Prostate gland (tissue), 2 donors: Measurements from ENCODE around the gene B2M. TPM values are rescaled to one million over a fixed set of nuclear protein-coding genes. Genes with fewer than 3 reads are reported as not detected.
"Not testable (repeated sequence)": the region's sequence is repeated elsewhere in the genome, so short reads cannot be mapped to it uniquely, and the experiment has no call there.

Experiments
- DNase-seq: peaks from one replicate; pipeline ENCODE4 v3.0.0-alpha.2; 2019; ENCODE audit warnings: low spot score
- H3K27ac ChIP-seq, 2 donors: fragments of 200-600 bp; sonication (generic); 2 replicates each; pipeline ENCODE4 v1.5.1; 2017 to 2019
- H3K27me3 ChIP-seq: fragments of 200-600 bp; sonication (generic); replicated peaks from 2 replicates; pipeline ENCODE4 v1.5.1; 2019; ENCODE audit not compliant: insufficient read depth
- H3K36me3 ChIP-seq, 2 donors: fragments of 200-600 bp; sonication (generic); 1 replicate in 1 of 2; 2 replicates in 1 of 2; pipeline versions ENCODE4 v1.5.1 to v1.8.1; 2017 to 2019
- H3K4me1 ChIP-seq: fragments of 200-600 bp; sonication (generic); replicated peaks from 2 replicates; pipeline ENCODE4 v1.5.1; 2019
- H3K4me3 ChIP-seq, 2 donors: fragments of 200-600 bp; sonication (generic); 2 replicates each; pipeline ENCODE4 v1.5.1; 2017 to 2019
- H3K9me3 ChIP-seq: fragments of 200-600 bp; sonication (generic); 2 replicates; pipeline ENCODE4 v1.5.1; 2017
- CTCF ChIP-seq, 4 experiments: fragments of 200-600 bp in 2 of 4; fragments of 450-650 bp in 2 of 4; sonication (generic) in 2 of 4; IDR thresholded peaks; 1 replicate in 3 of 4; 2 replicates in 1 of 4; pipeline ENCODE4 v1.5.1; 2016 to 2019; ENCODE audit warnings: antibody characterized with exemption in 4 of 4, mild to moderate bottlenecking in 2 of 4, moderate library complexity in 2 of 4
- POLR2A ChIP-seq: fragments of 450-650 bp; IDR thresholded peaks from one replicate; pipeline ENCODE4 v1.6.1; 2016; ENCODE audit warnings: antibody characterized with exemption, mild to moderate bottlenecking
- POLR2AphosphoS5 ChIP-seq: sonication (generic); formaldehyde crosslinking; IDR thresholded peaks from one replicate; pipeline ENCODE4 v1.6.1; 2017; ENCODE audit warnings: antibody characterized with exemption
- WGBS: methylation state at CpG from one replicate; pipeline ENCODE4 v1.1.5; 2018; 5-methylcytosine and 5-hydroxymethylcytosine counted together
- intact Hi-C: fragments of 100-400 bp; cut with DNase I; formaldehyde crosslinking; loops from one replicate; pipeline ENCODE4 v1.14.2; 2022
- total RNA-seq, 2 donors: library from RNA; depleted of rRNA; stranded (reverse); fragments of >200 nt; gene quantifications; one replicate each; pipeline ENCODE4 v1.1.0, GENCODE V29; 2016

The B2M gene
- total RNA-seq, 2 donors from 2014 or later = 2,014 to 2,775 TPM

GRCh38 chr15:44692659-44693058, 18.7 kb upstream of the B2M start:
- intact Hi-C loops = no loop called here
- H3K27me3 ChIP-seq = no peaks in the 10 kb centered on the region
- no peak for TF ChIP-seq POLR2AphosphoS5
- no peak for TF ChIP-seq CTCF (IDR thresholded peaks at IDR 0.05)
- no peak for TF ChIP-seq POLR2A

GRCh38 chr15:44694416-44694815, 16.9 kb upstream of the B2M start:
- WGBS = 80% methylated on average over 4 of the region's 4 CpGs
- H3K4me3 ChIP-seq = no peak overlapping the region
- TF ChIP-seq POLR2AphosphoS5 = no peak

More at GRCh38 chr15:44692659-44693058, 18.7 kb upstream of the B2M start:
- 92% methylated on average over 1 of the region's 1 CpG for WGBS
- no peak overlapping the region for H3K4me3 ChIP-seq
- no peaks in the 10 kb centered on the region for H3K9me3 ChIP-seq
- H3K4me1 ChIP-seq = no peaks in the 10 kb centered on the region
- DNase-seq = no peak
- H3K27ac ChIP-seq = no peak overlapping the region
- no peaks in the 10 kb centered on the region for H3K36me3 ChIP-seq

GRCh38 chr15:44695294-44695693, 16.0 kb upstream of the B2M start:
- Histone ChIP-seq H3K4me3 (no peak overlapping the region), H3K36me3 (no peaks in the 10 kb centered on the region), H3K9me3 (no peaks in the 10 kb centered on the region), H3K27ac (no peak overlapping the region), H3K4me1 (no peaks in the 10 kb centered on the region), H3K27me3 (no peaks in the 10 kb centered on the region)
- intact Hi-C loops = no loop called here
- 27% methylated on average over 3 of the region's 3 CpGs for WGBS
- no peak for DNase-seq
- no peak for TF ChIP-seq CTCF (IDR thresholded peaks at IDR 0.05)
- TF ChIP-seq POLR2AphosphoS5 = no peak
- TF ChIP-seq POLR2A = no peak

More at GRCh38 chr15:44694416-44694815, 16.9 kb upstream of the B2M start:
- no peak for DNase-seq
- Histone ChIP-seq H3K27me3 (no peaks in the 10 kb centered on the region), H3K27ac (no peak overlapping the region), H3K4me1 (no peaks in the 10 kb centered on the region), H3K9me3 (no peaks in the 10 kb centered on the region), H3K36me3 (no peaks in the 10 kb centered on the region)
- intact Hi-C loops = no loop called here

- intact Hi-C loops = no loop called here
- no peak for DNase-seq
- Histone ChIP-seq H3K36me3 (no peaks in the 10 kb centered on the region), H3K9me3 (no peaks in the 10 kb centered on the region), H3K27ac (no peak overlapping the region), H3K4me3 (no peak overlapping the region), H3K27me3 (no peaks in the 10 kb centered on the region), H3K4me1 (no peaks in the 10 kb centered on the region)
- TF ChIP-seq POLR2A = no peak
- TF ChIP-seq POLR2AphosphoS5 = no peak
- no peak for TF ChIP-seq CTCF (IDR thresholded peaks at IDR 0.05)
Observed at GRCh38 chr15:44697014-44697413, 14.3 kb upstream of the B2M start.

GRCh38 chr15:44698641-44699040, 12.7 kb upstream of the B2M start:
- Histone ChIP-seq H3K4me1 (no peaks in the 10 kb centered on the region), H3K36me3 (no peaks in the 10 kb centered on the region), H3K27me3 (no peaks in the 10 kb centered on the region), H3K4me3 (no peak overlapping the region), H3K9me3 (no peaks in the 10 kb centered on the region), H3K27ac (no peak overlapping the region)
- intact Hi-C loops = no loop called here
- DNase-seq = no peak
- 91% methylated on average over 2 of the region's 2 CpGs for WGBS
- no peak for TF ChIP-seq POLR2AphosphoS5
- TF ChIP-seq CTCF (IDR thresholded peaks at IDR 0.05) = no peak
- no peak for TF ChIP-seq POLR2A

GRCh38 chr15:44700676-44701075, 10.6 kb upstream of the B2M start:
- H3K27ac ChIP-seq, H3K36me3 ChIP-seq, H3K4me3 ChIP-seq, H3K27me3 ChIP-seq, H3K4me1 ChIP-seq, intact Hi-C loops, DNase-seq, H3K9me3 ChIP-seq: not testable (repeated sequence)
